NCI-H1105 treated with DMSO at 0.1 percent for 48 hours (cell line): Measurements from ENCODE around the gene CSNK1G3.

ENCODE experiments used
- DNase-seq: peaks from one replicate; lab custom pipeline; 2025; lab: John Stamatoyannopoulos, UW

CSNK1G3 gene

DNA sequence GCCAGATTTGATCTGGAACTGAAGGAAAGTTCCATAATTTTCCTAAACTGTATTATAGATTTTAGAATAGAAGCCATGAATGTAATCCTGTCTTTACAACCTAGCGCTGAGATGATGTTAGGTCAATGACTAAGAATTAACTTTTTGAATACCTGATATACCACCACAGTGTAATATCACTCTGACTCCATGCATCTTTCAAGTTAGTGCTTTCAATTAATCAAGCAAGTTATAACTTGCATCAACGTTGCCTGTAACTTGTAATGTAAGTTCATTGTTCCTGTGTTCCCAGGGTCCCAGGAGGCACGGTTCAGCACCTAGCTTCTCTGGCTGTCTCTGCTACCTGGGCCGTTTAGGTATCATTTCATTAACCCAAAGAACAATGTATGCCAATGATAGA is 139.3 kb downstream of the CSNK1G3 start:
- no peak for DNase-seq

- DNase-seq: no peak
Measured at GRCh38 chr5:123659011-123659410, 147.0 kb downstream of the CSNK1G3 start.

DNA sequence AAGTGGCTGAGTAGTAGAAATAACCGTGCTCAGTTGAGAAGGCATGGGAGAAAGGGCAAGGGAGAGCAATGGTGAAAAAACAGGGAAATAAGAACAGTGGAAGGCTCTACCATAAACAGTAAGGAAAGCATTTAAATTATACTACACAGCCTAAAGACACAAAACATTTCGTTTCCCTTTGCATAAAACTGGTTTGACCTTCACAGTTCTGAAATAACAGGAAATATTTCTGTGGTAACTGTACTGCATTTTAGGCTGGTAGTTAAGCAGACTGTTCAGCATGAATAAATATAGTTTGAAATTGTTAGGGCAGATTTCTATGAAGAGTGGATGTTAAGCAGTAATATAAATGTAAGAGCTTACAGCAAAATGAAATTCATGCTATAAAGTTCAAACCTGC is 147.5 kb downstream of the CSNK1G3 start:
- DNase-seq: no peak

- DNase-seq: no peak
Measured at GRCh38 chr5:123664961-123665360, 153.0 kb downstream of the CSNK1G3 start.

- no peak for DNase-seq
Measured at GRCh38 chr5:123665822-123666371, 153.9 kb downstream of the CSNK1G3 start.
